Natural killer cell treated with Interleukin-12 subunit alpha and Interleukin-12 subunit beta and Interleukin-15 and Interleukin-18, amount 100 ng/mL, for 72 hours (primary cell): ENCODE data around the gene FREY1. TPM values are rescaled to one million over a fixed set of nuclear protein-coding genes. Genes with fewer than 3 reads are reported as not detected.
"Not testable (repeated sequence)": the region's sequence is repeated elsewhere in the genome, so short reads cannot be mapped to it uniquely, and the experiment has no call there.

ENCODE experiments used
- ATAC-seq, 2 donors: fragments of 150-1000 bp; cut with Tn5 transposase in 1 of 2; sonication (Bioruptor Pico), chemical (Tn5 transposase) in 1 of 2; 2 replicates each; pipeline ENCODE4 v1.10.0; 2021
- DNase-seq: peaks from one replicate; pipeline ENCODE4 v3.0.0; 2022; ENCODE audit warnings: low spot score
- H3K27ac Mint-ChIP-seq, 2 donors: 1 replicate in 1 of 2; 2 replicates in 1 of 2; pipeline ENCODE4 v1.8.0; 2022; ENCODE audit warnings: mixed read lengths in 2 of 2, mild to moderate bottlenecking in 1 of 2, moderate library complexity in 1 of 2
- H3K27me3 Mint-ChIP-seq, 2 donors: 1 replicate in 1 of 2; 2 replicates in 1 of 2; pipeline ENCODE4 v1.8.0; 2022; ENCODE audit warnings: mixed read lengths in 2 of 2
- H3K36me3 Mint-ChIP-seq: one replicate; pipeline ENCODE4 v1.8.0; 2022; ENCODE audit warnings: mixed read lengths
- H3K4me1 Mint-ChIP-seq, 2 donors: 1 replicate in 1 of 2; 2 replicates in 1 of 2; pipeline ENCODE4 v1.8.0; 2022; ENCODE audit warnings: low read depth in 2 of 2, mixed read lengths in 2 of 2, mild to moderate bottlenecking in 1 of 2
- H3K4me3 Mint-ChIP-seq: one replicate; pipeline ENCODE4 v1.8.0; 2022; ENCODE audit warnings: mixed read lengths
- H3K9me3 Mint-ChIP-seq: 2 replicates; pipeline ENCODE4 v1.8.0; 2022; ENCODE audit warnings: mixed read lengths
- total RNA-seq, 2 donors: library from RNA; stranded (reverse); gene quantifications; one replicate each; pipeline ENCODE4 v1.2.3, GENCODE V29; 2022

FREY1 gene
- total RNA-seq, 2 donors from 2014 or later = 4.2 to 4.9 TPM

GRCh38 chr11:45900175-45900800 is 6.8 kb downstream of the FREY1 start:
- H3K27me3 Mint-ChIP-seq, ATAC-seq, H3K9me3 Mint-ChIP-seq, H3K36me3 Mint-ChIP-seq, DNase-seq, H3K4me1 Mint-ChIP-seq, H3K27ac Mint-ChIP-seq: not testable (repeated sequence)
- peak overlapping the region; percentile 65 for H3K4me3 Mint-ChIP-seq

- peak; percentile 78 for DNase-seq
- H3K4me3 Mint-ChIP-seq = peak overlapping the region; percentile 53
- H3K27ac Mint-ChIP-seq = no peak overlapping the region
- peaks cover 0 to 11% of the 10 kb centered on the region in 2 donors for H3K27me3 Mint-ChIP-seq
- ATAC-seq = peak; percentile 81 to 88
- peaks cover 0 to 4% of the 10 kb centered on the region in 2 donors for H3K4me1 Mint-ChIP-seq
- no peaks in the 10 kb centered on the region for H3K36me3 Mint-ChIP-seq
- no peaks in the 10 kb centered on the region for H3K9me3 Mint-ChIP-seq
These were observed 7.5 kb downstream of the FREY1 start for GRCh38 chr11:45899448-45900174.

GRCh38 chr11:45899086-45899447 is 8.0 kb downstream of the FREY1 start:
- Mint-ChIP-seq H3K36me3 (no peaks in the 10 kb centered on the region), H3K27me3 (peaks cover 0 to 13% of the 10 kb centered on the region in 2 donors), H3K9me3 (no peaks in the 10 kb centered on the region), H3K4me3 (peak overlapping the region; percentile 53), H3K27ac (no peak overlapping the region), H3K4me1 (peaks cover 0 to 4% of the 10 kb centered on the region in 2 donors)
- DNase-seq (no peak), ATAC-seq (no peak)

- peaks cover 0 to 13% of the 10 kb centered on the region in 2 donors for H3K27me3 Mint-ChIP-seq
- DNase-seq (no peak), ATAC-seq (no peak)
- no peak overlapping the region for H3K27ac Mint-ChIP-seq
- H3K4me1 Mint-ChIP-seq = peaks cover 0 to 4% of the 10 kb centered on the region in 2 donors
- H3K9me3 Mint-ChIP-seq = no peaks in the 10 kb centered on the region
- H3K4me3 Mint-ChIP-seq = no peak overlapping the region
- H3K36me3 Mint-ChIP-seq = no peaks in the 10 kb centered on the region
These were observed 9.5 kb downstream of the FREY1 start for GRCh38 chr11:45897556-45897955.

GRCh38 chr11:45896422-45896984 is 10.6 kb downstream of the FREY1 start:
- H3K4me1 Mint-ChIP-seq = peaks cover 0 to 4% of the 10 kb centered on the region in 2 donors
- peaks cover 0 to 13% of the 10 kb centered on the region in 2 donors for H3K27me3 Mint-ChIP-seq
- no peaks in the 10 kb centered on the region for H3K9me3 Mint-ChIP-seq
- no peak overlapping the region for H3K4me3 Mint-ChIP-seq
- no peak for ATAC-seq
- no peak overlapping the region for H3K27ac Mint-ChIP-seq
- DNase-seq = no peak
- H3K36me3 Mint-ChIP-seq = no peaks in the 10 kb centered on the region

- DNase-seq (no peak), ATAC-seq (no peak)
- H3K27me3 Mint-ChIP-seq = peaks cover 0 to 13% of the 10 kb centered on the region in 2 donors
- no peak overlapping the region for H3K27ac Mint-ChIP-seq
- no peaks in the 10 kb centered on the region for H3K36me3 Mint-ChIP-seq
- no peak overlapping the region for H3K4me3 Mint-ChIP-seq
- H3K9me3 Mint-ChIP-seq = no peaks in the 10 kb centered on the region
- H3K4me1 Mint-ChIP-seq = peaks cover 0 to 3% of the 10 kb centered on the region in 2 donors
These were observed 11.4 kb downstream of the FREY1 start for GRCh38 chr11:45895553-45896259.

- no peaks in the 10 kb centered on the region for H3K9me3 Mint-ChIP-seq
- no peaks in the 10 kb centered on the region for H3K4me1 Mint-ChIP-seq
- H3K27me3 Mint-ChIP-seq = peaks cover 0 to 9% of the 10 kb centered on the region in 2 donors
- ATAC-seq (no peak), DNase-seq (no peak)
- no peak overlapping the region for H3K27ac Mint-ChIP-seq
- no peak overlapping the region for H3K4me3 Mint-ChIP-seq
- H3K36me3 Mint-ChIP-seq = no peaks in the 10 kb centered on the region
These were observed 12.4 kb downstream of the FREY1 start for GRCh38 chr11:45894555-45895247.

- no peak overlapping the region for H3K4me3 Mint-ChIP-seq
- H3K4me1 Mint-ChIP-seq = no peaks in the 10 kb centered on the region
- peaks cover 0 to 7% of the 10 kb centered on the region in 2 donors for H3K27me3 Mint-ChIP-seq
- no peaks in the 10 kb centered on the region for H3K36me3 Mint-ChIP-seq
- H3K9me3 Mint-ChIP-seq = no peaks in the 10 kb centered on the region
- DNase-seq (no peak), ATAC-seq (no peak)
- no peak overlapping the region for H3K27ac Mint-ChIP-seq
These were observed 14.2 kb downstream of the FREY1 start for GRCh38 chr11:45892856-45893255.

- no peaks in the 10 kb centered on the region for H3K4me1 Mint-ChIP-seq
- H3K27me3 Mint-ChIP-seq = peaks cover 0 to 7% of the 10 kb centered on the region in 2 donors
- no peak for ATAC-seq
- no peak for DNase-seq
- H3K36me3 Mint-ChIP-seq = no peaks in the 10 kb centered on the region
- no peak overlapping the region for H3K4me3 Mint-ChIP-seq
- H3K27ac Mint-ChIP-seq = no peak overlapping the region
- no peaks in the 10 kb centered on the region for H3K9me3 Mint-ChIP-seq
These were observed 16.1 kb downstream of the FREY1 start for GRCh38 chr11:45890886-45891550.

GRCh38 chr11:45889966-45890365 is 17.1 kb downstream of the FREY1 start:
- Mint-ChIP-seq H3K36me3 (no peaks in the 10 kb centered on the region), H3K9me3 (no peaks in the 10 kb centered on the region), H3K4me3 (no peak overlapping the region), H3K4me1 (peaks cover 4% of the 10 kb centered on the region in 2 donors), H3K27me3 (peaks cover 0 to 4% of the 10 kb centered on the region in 2 donors), H3K27ac (no peak overlapping the region)
- ATAC-seq (no peak), DNase-seq (no peak)

GRCh38 chr11:45889555-45889954 is 17.5 kb downstream of the FREY1 start:
- DNase-seq = no peak
- Mint-ChIP-seq H3K4me3 (no peak overlapping the region), H3K36me3 (no peaks in the 10 kb centered on the region), H3K4me1 (peaks cover 8% of the 10 kb centered on the region in 2 donors), H3K27me3 (peaks cover 0 to 5% of the 10 kb centered on the region in 2 donors), H3K9me3 (no peaks in the 10 kb centered on the region), H3K27ac (no peak overlapping the region)
- no peak for ATAC-seq

GRCh38 chr11:45887587-45887986 is 19.5 kb downstream of the FREY1 start:
- no peak for ATAC-seq
- Mint-ChIP-seq H3K27ac (no peak overlapping the region), H3K27me3 (peaks cover 0 to 4% of the 10 kb centered on the region in 2 donors), H3K4me1 (peaks cover 11 to 13% of the 10 kb centered on the region in 2 donors), H3K9me3 (no peaks in the 10 kb centered on the region), H3K36me3 (no peaks in the 10 kb centered on the region), H3K4me3 (no peak overlapping the region)
- peak; percentile 48 for DNase-seq
